PC-3 (cell line): ENCODE results near the gene CMC1.

ENCODE experiments used
- CTCF ChIP-seq: fragments of 300-600 bp; sonication (generic); conservative IDR thresholded peaks from 2 replicates; pipeline ENCODE4 v1.5.1; 2017; ENCODE audit warnings: antibody characterized with exemption, low read depth, mild to moderate bottlenecking, low read length
- EZH2 ChIP-seq: fragments of 300-600 bp; sonication (generic); IDR thresholded peaks from one replicate; pipeline ENCODE4 v1.6.1; 2017; ENCODE audit warnings: antibody characterized with exemption, mild to moderate bottlenecking, low read length; ENCODE audit not compliant: unreplicated experiment
- EZH2phosphoT487 ChIP-seq: fragments of 300-600 bp; sonication (generic); IDR thresholded peaks from 2 replicates; pipeline ENCODE4 v1.6.1; 2018; ENCODE audit warnings: mild to moderate bottlenecking, antibody characterized with exemption, low read length, borderline replicate concordance

- TF ChIP-seq EZH2 (no peak), EZH2phosphoT487 (no peak), CTCF (no peak)
These were observed 59.0 kb downstream of the CMC1 start for GRCh38 chr3:28300345-28300962.
